Testis (tissue), 2 donors: ENCODE measurements around the gene THOP1.

ENCODE experiments used
- CTCF ChIP-seq, 3 experiments: fragments of 450-650 bp in 2 of 3; fragments of 200-600 bp in 1 of 3; sonication (generic) in 1 of 3; IDR thresholded peaks; one replicate each; pipeline ENCODE4 v1.5.1; 2016 to 2019; ENCODE audit warnings: antibody characterized with exemption in 3 of 3, mild to moderate bottlenecking in 2 of 3, moderate library complexity in 1 of 3
- POLR2A ChIP-seq: fragments of 450-650 bp; IDR thresholded peaks from one replicate; pipeline ENCODE4 v1.6.1; 2017; ENCODE audit warnings: antibody characterized with exemption, mild to moderate bottlenecking, moderate library complexity

- TF ChIP-seq CTCF (IDR thresholded peaks at IDR 0.05): no peak
- no peak for TF ChIP-seq POLR2A
These were observed 10.7 kb downstream of the THOP1 start for GRCh38 chr19:2795827-2796658.
